Measurements from ENCODE around the gene PDE6B. TPM values are rescaled to one million over a fixed set of nuclear protein-coding genes. Genes with fewer than 3 reads are reported as not detected.

Gene PDE6B
- total and polyA plus RNA-seq, 9 donors = 10.4 to 20.2 (median 14.3) TPM

GRCh38 chr4:717601-718320 lies 92.4 kb downstream of the PDE6B start:
- H3K9me3 ChIP-seq (replicated peaks; ENCODE audit: control insufficient read depth, low read depth, low read length) = no peaks in the 10 kb centered on the region
- 83% methylated on average over 25 of the region's 34 CpGs for WGBS (ENCODE audit: insufficient coverage)
- H3K27ac ChIP-seq (ENCODE audit: low read length) = no peak overlapping the region
- no peak for DNase-seq
- H3K4me1 ChIP-seq (ENCODE audit: control insufficient read depth, insufficient read depth, low read length) = peaks cover 40% of the 10 kb centered on the region
- H3K27me3 ChIP-seq (ENCODE audit: control insufficient read depth, insufficient read depth, low read length) = no peaks in the 10 kb centered on the region
- H3K4me3 ChIP-seq (ENCODE audit: low read length) = no peak overlapping the region
- peaks cover 17% of the 10 kb centered on the region for H3K36me3 ChIP-seq (ENCODE audit: control insufficient read depth, insufficient read depth, low read length)

- WGBS (ENCODE audit: insufficient coverage) = 71% methylated on average over 7 of the region's 8 CpGs
- no peak overlapping the region for H3K4me3 ChIP-seq (ENCODE audit: low read length)
- no peaks in the 10 kb centered on the region for H3K27me3 ChIP-seq (ENCODE audit: control insufficient read depth, insufficient read depth, low read length)
- H3K4me1 ChIP-seq (ENCODE audit: control insufficient read depth, insufficient read depth, low read length) = peaks cover 47% of the 10 kb centered on the region
- no peaks in the 10 kb centered on the region for H3K9me3 ChIP-seq (replicated peaks; ENCODE audit: control insufficient read depth, low read depth, low read length)
- no peak overlapping the region for H3K27ac ChIP-seq (ENCODE audit: low read length)
- H3K36me3 ChIP-seq (ENCODE audit: control insufficient read depth, insufficient read depth, low read length) = peaks cover 19% of the 10 kb centered on the region
- no peak for DNase-seq
Observed at GRCh38 chr4:718460-718859, 93.1 kb downstream of the PDE6B start.

Other genes with a start within 250 kb of the PDE6B start
- 25.8 TPM for gene ZNF721, start 126.4 kb upstream of the PDE6B start, total RNA-seq
- 10 to 100 TPM; 12.8 to 26.2 (median 19.0) TPM for gene ZNF721, start 126.4 kb upstream of the PDE6B start, polyA plus RNA-seq (ENCODE audit: insufficient read depth in 1 of 8, insufficient read length in 8 of 8, low replicate concordance in 1 of 8)
- gene PIGG, start 126.4 kb upstream of the PDE6B start, total RNA-seq = 22.7 TPM
- gene PIGG, start 126.4 kb upstream of the PDE6B start, polyA plus RNA-seq (ENCODE audit: insufficient read depth in 1 of 8, insufficient read length in 8 of 8, low replicate concordance in 1 of 8) = 10 to 100 TPM; 23.1 to 51.0 (median 34.3) TPM
- gene TMEM271, start 49.3 kb upstream of the PDE6B start, total RNA-seq = 0.04 TPM
- gene TMEM271, start 49.3 kb upstream of the PDE6B start, polyA plus RNA-seq (ENCODE audit: insufficient read depth in 1 of 8, insufficient read length in 8 of 8, low replicate concordance in 1 of 8) = under 1 TPM in 2 of 8 donors, not detected in 6; 0.08 to 0.32 TPM
- gene ATP5ME, start 48.7 kb downstream of the PDE6B start, total RNA-seq = 722 TPM
- gene ATP5ME, start 48.7 kb downstream of the PDE6B start, polyA plus RNA-seq (ENCODE audit: insufficient read depth in 1 of 8, insufficient read length in 8 of 8, low replicate concordance in 1 of 8) = 100 to 1,000 TPM; 241 to 419 (median 322) TPM
- 1,456 TPM for gene MYL5, start 49.0 kb downstream of the PDE6B start, total RNA-seq
- 1,000 to 10,000 TPM in 1 of 8 donors, 100 to 1,000 TPM in 7; 500 to 1,152 (median 687) TPM for gene MYL5, start 49.0 kb downstream of the PDE6B start, polyA plus RNA-seq (ENCODE audit: insufficient read depth in 1 of 8, insufficient read length in 8 of 8, low replicate concordance in 1 of 8)
- 2.9 TPM for gene SLC49A3, start 63.6 kb downstream of the PDE6B start, total RNA-seq
- 10 to 100 TPM in 7 of 8 donors, 1 to 10 TPM in 1; 9.7 to 26.4 (median 17.8) TPM for gene SLC49A3, start 63.6 kb downstream of the PDE6B start, polyA plus RNA-seq (ENCODE audit: insufficient read depth in 1 of 8, insufficient read length in 8 of 8, low replicate concordance in 1 of 8)
- gene PCGF3, start 80.3 kb downstream of the PDE6B start, total RNA-seq = 38.9 TPM
- gene PCGF3, start 80.3 kb downstream of the PDE6B start, polyA plus RNA-seq (ENCODE audit: insufficient read depth in 1 of 8, insufficient read length in 8 of 8, low replicate concordance in 1 of 8) = 10 to 100 TPM; 40.0 to 79.4 (median 56.5) TPM
- gene CPLX1, start 200.6 kb downstream of the PDE6B start, total RNA-seq = 0.13 TPM
- under 1 TPM; 0.09 to 0.91 (median 0.33) TPM for gene CPLX1, start 200.6 kb downstream of the PDE6B start, polyA plus RNA-seq (ENCODE audit: insufficient read depth in 1 of 8, insufficient read length in 8 of 8, low replicate concordance in 1 of 8)

Measured in muscle of leg (tissue), 11 donors.